ENCODE measurements around the gene KDM4F.
"Not testable (repeated sequence)": the region's sequence is repeated elsewhere in the genome, so short reads cannot be mapped to it uniquely, and the experiment has no call there.

The KDM4F gene

DNA sequence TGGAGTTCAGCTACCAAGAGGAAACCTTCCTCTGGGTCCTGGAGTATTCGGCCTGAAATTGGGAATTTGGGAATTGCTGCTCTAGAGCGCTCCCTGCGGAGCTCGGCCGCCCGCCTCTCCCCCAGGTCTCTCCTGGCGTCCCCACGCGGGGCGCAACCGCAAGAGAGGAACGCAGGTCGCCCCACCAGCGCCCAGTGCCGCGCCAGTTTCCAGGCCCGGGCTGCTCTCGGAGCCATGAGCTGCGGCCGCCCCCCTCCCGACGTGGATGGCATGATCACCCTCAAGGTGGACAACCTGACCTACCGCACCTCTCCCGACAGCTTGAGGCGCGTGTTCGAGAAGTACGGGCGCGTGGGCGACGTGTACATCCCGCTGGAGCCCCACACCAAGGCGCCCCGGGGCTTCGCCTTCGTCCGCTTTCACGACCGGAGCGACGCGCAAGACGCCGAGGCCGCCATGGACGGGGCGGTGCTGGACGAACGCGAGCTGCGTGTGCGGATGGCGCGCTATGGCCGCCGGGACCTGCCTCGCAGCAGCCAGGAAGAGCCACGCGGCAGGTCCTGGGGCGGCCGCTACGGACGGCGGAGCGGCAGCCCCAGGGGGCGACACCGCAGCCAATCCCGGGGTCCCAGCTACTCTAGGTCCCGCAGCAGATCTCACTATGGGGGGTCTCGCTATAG is 11.7 kb upstream of the KDM4F start:
- H3K27me3 ChIP-seq (ENCODE audit: control insufficient read depth in 3 of 3, insufficient read depth in 3 of 3, low read depth in 1 of 3, low read length in 3 of 3); H3K4me3 ChIP-seq (ENCODE audit: low read length in 2 of 2); H3K9ac ChIP-seq (ENCODE audit: low read depth, low read length, poor library complexity); H3K23ac ChIP-seq (ENCODE audit: low read depth, low read length, poor library complexity); H2AFZ ChIP-seq (ENCODE audit: low read length); H3K4ac ChIP-seq (ENCODE audit: low read length); H2BK120ac ChIP-seq (ENCODE audit: low read depth, low read length); H4K8ac ChIP-seq (ENCODE audit: low read depth, low read length); H3K27ac ChIP-seq (replicated peaks; ENCODE audit: low read length); H3K9me3 ChIP-seq (replicated peaks in 1 of 2; ENCODE audit: control insufficient read depth in 2 of 2, insufficient read depth in 1 of 2, low read depth in 1 of 2, low read length in 2 of 2); H4K91ac ChIP-seq (ENCODE audit: low read depth, low read length, poor library complexity); H3K79me1 ChIP-seq (ENCODE audit: low read depth, low read length); H2BK15ac ChIP-seq (ENCODE audit: low read length); H3K4me2 ChIP-seq (ENCODE audit: insufficient read depth, low read length, poor library complexity, severe bottlenecking); DNase-seq (ENCODE audit: low spot score); H3K36me3 ChIP-seq (replicated peaks in 1 of 2; ENCODE audit: control insufficient read depth in 2 of 2, insufficient read depth in 2 of 2, low read length in 2 of 2); H2BK5ac ChIP-seq (ENCODE audit: low read length); H2AK5ac ChIP-seq (ENCODE audit: low read depth, low read length); H3K14ac ChIP-seq (ENCODE audit: low read length); H3K18ac ChIP-seq (ENCODE audit: low read length); H2BK12ac ChIP-seq (ENCODE audit: low read length); H3K4me1 ChIP-seq (ENCODE audit: control insufficient read depth in 2 of 2, insufficient read depth in 1 of 2, low read depth in 1 of 2, low read length in 2 of 2): not testable (repeated sequence)
- no CpG with 5 or more reads among the region's 71 CpGs for WGBS, 2 donors (ENCODE audit: extremely low coverage in 2 of 2, insufficient read length in 2 of 2, insufficient replicate concordance in 1 of 2)

DNA sequence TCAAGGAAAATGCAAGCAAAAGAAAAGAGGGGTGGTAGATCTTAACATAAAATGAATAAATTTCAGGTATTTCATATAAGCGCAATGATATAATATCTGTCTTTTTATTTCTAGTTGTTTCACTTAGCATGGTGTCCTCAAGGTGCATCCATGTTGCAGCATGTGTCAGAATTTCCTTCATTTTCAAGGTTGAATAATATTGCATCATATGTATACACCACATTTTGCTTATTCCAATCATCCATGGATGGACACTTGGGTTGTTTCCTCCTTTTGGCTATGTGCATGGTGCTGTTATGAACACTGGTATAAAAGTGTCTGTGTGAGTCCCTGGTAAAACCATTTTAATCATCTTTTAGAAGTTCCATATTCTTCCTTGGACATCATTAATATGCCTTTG is 7.0 kb upstream of the KDM4F start:
- no CpG with 5 or more reads among the region's 1 CpG for WGBS, 2 donors (ENCODE audit: extremely low coverage in 2 of 2, insufficient read length in 2 of 2, insufficient replicate concordance in 1 of 2)
- H3K23ac ChIP-seq (ENCODE audit: low read depth, low read length, poor library complexity), result no peak overlapping the region
- no peak for DNase-seq (ENCODE audit: low spot score)
- no peak overlapping the region for H2BK15ac ChIP-seq (ENCODE audit: low read length)
- H3K14ac ChIP-seq (ENCODE audit: low read length), result no peak overlapping the region
- H2BK5ac ChIP-seq (ENCODE audit: low read length), result no peak overlapping the region
- no peak overlapping the region for H4K8ac ChIP-seq (ENCODE audit: low read depth, low read length)
- no peak overlapping the region for H2AFZ ChIP-seq (ENCODE audit: low read length)
- H2BK120ac ChIP-seq (ENCODE audit: low read depth, low read length), result no peak overlapping the region
- H3K4me1 ChIP-seq (ENCODE audit: control insufficient read depth in 2 of 2, insufficient read depth in 1 of 2, low read depth in 1 of 2, low read length in 2 of 2), result no peaks in the 10 kb centered on the region
- H3K18ac ChIP-seq (ENCODE audit: low read length), result no peak overlapping the region
- no peak overlapping the region for H3K4ac ChIP-seq (ENCODE audit: low read length)
- no peak overlapping the region for H4K91ac ChIP-seq (ENCODE audit: low read depth, low read length, poor library complexity)
- no peak overlapping the region for H3K4me2 ChIP-seq (ENCODE audit: insufficient read depth, low read length, poor library complexity, severe bottlenecking)
- H3K9ac ChIP-seq (ENCODE audit: low read depth, low read length, poor library complexity), result no peak overlapping the region
- H3K27ac ChIP-seq (replicated peaks; ENCODE audit: low read length), result no peak overlapping the region
- no peak overlapping the region for H3K4me3 ChIP-seq (ENCODE audit: low read length in 2 of 2)
- no peak overlapping the region for H2BK12ac ChIP-seq (ENCODE audit: low read length)
- H3K36me3 ChIP-seq (replicated peaks in 1 of 2; ENCODE audit: control insufficient read depth in 2 of 2, insufficient read depth in 2 of 2, low read length in 2 of 2), result no peaks in the 10 kb centered on the region
- H3K27me3 ChIP-seq (ENCODE audit: control insufficient read depth in 3 of 3, insufficient read depth in 3 of 3, low read depth in 1 of 3, low read length in 3 of 3), result peaks cover 0 to 11% (median 0%) of the 10 kb centered on the region in 3 experiments
- peaks cover 0 to 2% of the 10 kb centered on the region in 2 donors for H3K9me3 ChIP-seq (replicated peaks in 1 of 2; ENCODE audit: control insufficient read depth in 2 of 2, insufficient read depth in 1 of 2, low read depth in 1 of 2, low read length in 2 of 2)
- no peak overlapping the region for H2AK5ac ChIP-seq (ENCODE audit: low read depth, low read length)
- peaks cover 2% of the 10 kb centered on the region for H3K79me1 ChIP-seq (ENCODE audit: low read depth, low read length)

- no peak overlapping the region for H3K4ac ChIP-seq (ENCODE audit: low read length)
- no peak for DNase-seq (ENCODE audit: low spot score)
- no CpG with 5 or more reads among the region's 3 CpGs for WGBS, 2 donors (ENCODE audit: extremely low coverage in 2 of 2, insufficient read length in 2 of 2, insufficient replicate concordance in 1 of 2)
- no peaks in the 10 kb centered on the region for H3K36me3 ChIP-seq (replicated peaks in 1 of 2; ENCODE audit: control insufficient read depth in 2 of 2, insufficient read depth in 2 of 2, low read length in 2 of 2)
- H4K91ac ChIP-seq (ENCODE audit: low read depth, low read length, poor library complexity), result no peak overlapping the region
- H4K8ac ChIP-seq (ENCODE audit: low read depth, low read length), result no peak overlapping the region
- peaks cover 0 to 2% of the 10 kb centered on the region in 2 donors for H3K9me3 ChIP-seq (replicated peaks in 1 of 2; ENCODE audit: control insufficient read depth in 2 of 2, insufficient read depth in 1 of 2, low read depth in 1 of 2, low read length in 2 of 2)
- H2BK5ac ChIP-seq (ENCODE audit: low read length), result no peak overlapping the region
- H3K4me1 ChIP-seq (ENCODE audit: control insufficient read depth in 2 of 2, insufficient read depth in 1 of 2, low read depth in 1 of 2, low read length in 2 of 2), result no peaks in the 10 kb centered on the region
- H2AK5ac ChIP-seq (ENCODE audit: low read depth, low read length), result no peak overlapping the region
- no peak overlapping the region for H3K18ac ChIP-seq (ENCODE audit: low read length)
- no peak overlapping the region for H3K4me2 ChIP-seq (ENCODE audit: insufficient read depth, low read length, poor library complexity, severe bottlenecking)
- H3K27me3 ChIP-seq (ENCODE audit: control insufficient read depth in 3 of 3, insufficient read depth in 3 of 3, low read depth in 1 of 3, low read length in 3 of 3), result peaks cover 0 to 11% (median 0%) of the 10 kb centered on the region in 3 experiments
- no peak overlapping the region for H2BK120ac ChIP-seq (ENCODE audit: low read depth, low read length)
- H3K9ac ChIP-seq (ENCODE audit: low read depth, low read length, poor library complexity), result no peak overlapping the region
- no peak overlapping the region for H2AFZ ChIP-seq (ENCODE audit: low read length)
- no peak overlapping the region for H2BK12ac ChIP-seq (ENCODE audit: low read length)
- H3K79me1 ChIP-seq (ENCODE audit: low read depth, low read length), result no peaks in the 10 kb centered on the region
- H3K4me3 ChIP-seq (ENCODE audit: low read length in 2 of 2), result no peak overlapping the region
- no peak overlapping the region for H3K23ac ChIP-seq (ENCODE audit: low read depth, low read length, poor library complexity)
- no peak overlapping the region for H3K14ac ChIP-seq (ENCODE audit: low read length)
- no peak overlapping the region for H2BK15ac ChIP-seq (ENCODE audit: low read length)
- no peak overlapping the region for H3K27ac ChIP-seq (replicated peaks; ENCODE audit: low read length)
These were observed 6.3 kb upstream of the KDM4F start for GRCh38 chr11:95042906-95043305.

GRCh38 chr11:95044010-95044409 is 5.2 kb upstream of the KDM4F start:
- Histone ChIP-seq H3K9ac (ENCODE audit: low read depth, low read length, poor library complexity) (no peak overlapping the region), H3K4ac (ENCODE audit: low read length) (no peak overlapping the region), H3K36me3 (replicated peaks in 1 of 2; ENCODE audit: control insufficient read depth in 2 of 2, insufficient read depth in 2 of 2, low read length in 2 of 2) (no peaks in the 10 kb centered on the region), H3K14ac (ENCODE audit: low read length) (no peak overlapping the region), H3K27ac (replicated peaks; ENCODE audit: low read length) (no peak overlapping the region), H2AK5ac (ENCODE audit: low read depth, low read length) (no peak overlapping the region), H3K27me3 (ENCODE audit: control insufficient read depth in 3 of 3, insufficient read depth in 3 of 3, low read depth in 1 of 3, low read length in 3 of 3) (peaks cover 0 to 14% (median 0%) of the 10 kb centered on the region in 3 experiments), H2BK12ac (ENCODE audit: low read length) (no peak overlapping the region), H4K91ac (ENCODE audit: low read depth, low read length, poor library complexity) (no peak overlapping the region), H2BK5ac (ENCODE audit: low read length) (no peak overlapping the region), H3K4me1 (ENCODE audit: control insufficient read depth in 2 of 2, insufficient read depth in 1 of 2, low read depth in 1 of 2, low read length in 2 of 2) (no peaks in the 10 kb centered on the region), H3K18ac (ENCODE audit: low read length) (no peak overlapping the region), H3K9me3 (replicated peaks in 1 of 2; ENCODE audit: control insufficient read depth in 2 of 2, insufficient read depth in 1 of 2, low read depth in 1 of 2, low read length in 2 of 2) (peaks cover 0 to 2% of the 10 kb centered on the region in 2 donors), H4K8ac (ENCODE audit: low read depth, low read length) (no peak overlapping the region), H2AFZ (ENCODE audit: low read length) (no peak overlapping the region), H3K4me3 (ENCODE audit: low read length in 2 of 2) (no peak overlapping the region), H3K23ac (ENCODE audit: low read depth, low read length, poor library complexity) (no peak overlapping the region), H3K79me1 (ENCODE audit: low read depth, low read length) (no peaks in the 10 kb centered on the region), H2BK15ac (ENCODE audit: low read length) (no peak overlapping the region), H2BK120ac (ENCODE audit: low read depth, low read length) (no peak overlapping the region), H3K4me2 (ENCODE audit: insufficient read depth, low read length, poor library complexity, severe bottlenecking) (no peak overlapping the region)
- no CpG with 5 or more reads among the region's 4 CpGs for WGBS, 2 donors (ENCODE audit: extremely low coverage in 2 of 2, insufficient read length in 2 of 2, insufficient replicate concordance in 1 of 2)
- no peak for DNase-seq (ENCODE audit: low spot score)
